Peyer's patch (tissue), 4 donors: ENCODE results near the gene PCDHA1.

Source experiments
- POLR2A ChIP-seq, 2 donors: fragments of 450-650 bp; IDR thresholded peaks; one replicate each; pipeline ENCODE4 v1.5.1; 2017; ENCODE audit warnings: antibody characterized with exemption in 2 of 2, mild to moderate bottlenecking in 2 of 2, moderate library complexity in 2 of 2
- TF ChIP-seq, protein P1 (sequence below), 6 experiments: fragments of 450-650 bp in 4 of 6; fragments of 200-600 bp in 2 of 6; sonication (generic) in 1 of 6; IDR thresholded peaks; one replicate each; pipeline ENCODE4 v1.5.1; 2017 to 2019; ENCODE audit warnings: antibody characterized with exemption in 6 of 6, mild to moderate bottlenecking in 3 of 6, moderate library complexity in 1 of 6

- TF ChIP-seq, protein P1, sequence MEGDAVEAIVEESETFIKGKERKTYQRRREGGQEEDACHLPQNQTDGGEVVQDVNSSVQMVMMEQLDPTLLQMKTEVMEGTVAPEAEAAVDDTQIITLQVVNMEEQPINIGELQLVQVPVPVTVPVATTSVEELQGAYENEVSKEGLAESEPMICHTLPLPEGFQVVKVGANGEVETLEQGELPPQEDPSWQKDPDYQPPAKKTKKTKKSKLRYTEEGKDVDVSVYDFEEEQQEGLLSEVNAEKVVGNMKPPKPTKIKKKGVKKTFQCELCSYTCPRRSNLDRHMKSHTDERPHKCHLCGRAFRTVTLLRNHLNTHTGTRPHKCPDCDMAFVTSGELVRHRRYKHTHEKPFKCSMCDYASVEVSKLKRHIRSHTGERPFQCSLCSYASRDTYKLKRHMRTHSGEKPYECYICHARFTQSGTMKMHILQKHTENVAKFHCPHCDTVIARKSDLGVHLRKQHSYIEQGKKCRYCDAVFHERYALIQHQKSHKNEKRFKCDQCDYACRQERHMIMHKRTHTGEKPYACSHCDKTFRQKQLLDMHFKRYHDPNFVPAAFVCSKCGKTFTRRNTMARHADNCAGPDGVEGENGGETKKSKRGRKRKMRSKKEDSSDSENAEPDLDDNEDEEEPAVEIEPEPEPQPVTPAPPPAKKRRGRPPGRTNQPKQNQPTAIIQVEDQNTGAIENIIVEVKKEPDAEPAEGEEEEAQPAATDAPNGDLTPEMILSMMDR (IDR thresholded peaks at IDR 0.05) = no peak
- no peak for TF ChIP-seq POLR2A (IDR thresholded peaks at IDR 0.05)
Measured at GRCh38 chr5:140737486-140737885, 48.5 kb upstream of the PCDHA1 start.
